B cell (primary cell): ENCODE measurements around the gene PLA2G4C. TPM values are rescaled to one million over a fixed set of nuclear protein-coding genes. Genes with fewer than 3 reads are reported as not detected.

Source experiments
- ATAC-seq: fragments of 200-7000 bp; cut with Tn5 transposase; one replicate; pipeline ENCODE4 v1.10.0; 2021; ENCODE audit warnings: low read depth, mild to moderate bottlenecking, moderate number of reproducible peaks, moderate library complexity
- CTCF ChIA-PET: fragments of 350-600 bp; sonication (Branson Sonifier 250); formaldehyde crosslinking; loops from one replicate; lab custom pipeline; 2021; ENCODE audit warnings: antibody characterized with exemption, inconsistent platforms; lab: Charles Lee
- POLR2A ChIA-PET: fragments of 350-600 bp; sonication (Branson Sonifier 250); formaldehyde crosslinking; loops from one replicate; lab custom pipeline; 2021; ENCODE audit warnings: antibody characterized with exemption; lab: Charles Lee
- DNase-seq: peaks from one replicate; pipeline ENCODE4 v3.0.0; 2013
- H2AFZ ChIP-seq: 2 replicates; pipeline ENCODE4 v1.6.1; 2012; ENCODE audit warnings: mild to moderate bottlenecking, low read depth, low read length; ENCODE audit not compliant: insufficient read depth, poor library complexity, severe bottlenecking
- H3K27ac ChIP-seq, 2 donors: 1 replicate in 1 of 2; 2 replicates in 1 of 2; pipeline ENCODE4 v1.5.1; 2012 to 2013; ENCODE audit warnings: low read length in 2 of 2, mild to moderate bottlenecking in 2 of 2, moderate library complexity in 1 of 2
- H3K27me3 ChIP-seq, 4 experiments: fragments of 200-600 bp in 1 of 4; sonication (generic) in 1 of 4; replicated peaks in 1 of 4; 1 replicate in 2 of 4; 2 replicates in 2 of 4; pipeline versions ENCODE4 v1.6.1 to v1.7.0; 2013 to 2016; ENCODE audit warnings: low read length in 3 of 4, mild to moderate bottlenecking in 2 of 4, mixed read lengths in 1 of 4, moderate library complexity in 1 of 4; ENCODE audit not compliant: insufficient read depth in 4 of 4, control insufficient read depth in 3 of 4; ENCODE audit errors: control extremely low read depth in 1 of 4
- H3K36me3 ChIP-seq, 2 experiments: replicated peaks in 1 of 2; 1 replicate in 1 of 2; 2 replicates in 1 of 2; pipeline versions ENCODE4 v1.6.1 to v1.7.1; 2013; ENCODE audit warnings: low read length in 1 of 2; ENCODE audit not compliant: insufficient read depth in 2 of 2, control insufficient read depth in 1 of 2; ENCODE audit errors: control extremely low read depth in 1 of 2, extremely low read depth in 1 of 2
- H3K4me1 ChIP-seq, 2 donors: fragments of 200-600 bp in 1 of 2; sonication (generic) in 1 of 2; 1 replicate in 1 of 2; 2 replicates in 1 of 2; pipeline versions ENCODE4 v1.5.1 to v1.6.1; 2013 to 2017; ENCODE audit warnings: low read length in 2 of 2; ENCODE audit not compliant: control insufficient read depth in 2 of 2, insufficient read depth in 2 of 2
- H3K4me2 ChIP-seq: replicated peaks from 2 replicates; pipeline ENCODE3; 2012; ENCODE audit warnings: mild to moderate bottlenecking, low read depth, low read length; ENCODE audit not compliant: poor library complexity, severe bottlenecking
- H3K4me3 ChIP-seq, 5 experiments: fragments of 200-600 bp in 1 of 5; sonication (generic) in 1 of 5; 1 replicate in 3 of 5; 2 replicates in 2 of 5; pipeline versions ENCODE4 v1.5.1 to v1.7.0; 2011 to 2016; ENCODE audit warnings: low read length in 4 of 5, mild to moderate bottlenecking in 4 of 5, low read depth in 2 of 5, control low read depth in 1 of 5, moderate library complexity in 1 of 5; ENCODE audit not compliant: insufficient read depth in 1 of 5; ENCODE audit errors: control extremely low read depth in 1 of 5, extremely low read depth in 1 of 5
- H3K79me2 ChIP-seq: fragments of 200-600 bp; sonication (generic); one replicate; pipeline ENCODE4 v1.6.0; 2016; ENCODE audit warnings: low read length; ENCODE audit not compliant: control insufficient read depth, insufficient read depth
- H3K9ac ChIP-seq: fragments of 200-600 bp; sonication (generic); 2 replicates; pipeline ENCODE4 v1.6.1; 2017; ENCODE audit warnings: mild to moderate bottlenecking, low read length, moderate library complexity
- H3K9me3 ChIP-seq, 3 donors: one replicate each; pipeline versions ENCODE4 v1.6.1 to v1.7.1; 2013; ENCODE audit warnings: low read length in 2 of 3; ENCODE audit not compliant: control insufficient read depth in 2 of 3, insufficient read depth in 1 of 3; ENCODE audit errors: control extremely low read depth in 1 of 3
- H4K20me1 ChIP-seq: 2 replicates; pipeline ENCODE4 v1.6.0; 2012; ENCODE audit warnings: mild to moderate bottlenecking, low read length; ENCODE audit not compliant: insufficient read depth, control insufficient read depth, poor library complexity, severe bottlenecking
- H3K27ac Mint-ChIP-seq: one replicate; pipeline ENCODE4 v1.8.0; 2021; ENCODE audit warnings: mixed read lengths
- H3K27me3 Mint-ChIP-seq: one replicate; pipeline ENCODE4 v1.8.0; 2021; ENCODE audit warnings: mixed read lengths
- H3K4me1 Mint-ChIP-seq: one replicate; pipeline ENCODE4 v1.8.0; 2021; ENCODE audit warnings: mixed read lengths
- H3K4me3 Mint-ChIP-seq: one replicate; pipeline ENCODE4 v1.8.0; 2021; ENCODE audit warnings: mixed read lengths
- H3K9me3 Mint-ChIP-seq: one replicate; pipeline ENCODE4 v1.8.0; 2022; ENCODE audit warnings: mixed read lengths; ENCODE audit not compliant: insufficient read depth
- EZH2 ChIP-seq: IDR thresholded peaks from 2 replicates; pipeline ENCODE4 v1.6.1; 2012; ENCODE audit warnings: borderline replicate concordance, low read depth, mild to moderate bottlenecking, moderate library complexity, low read length; ENCODE audit not compliant: insufficient read depth, poor library complexity, severe bottlenecking
- WGBS: methylation state at CpG from one replicate; pipeline ENCODE4 v1.1.5; 2013; ENCODE audit warnings: missing lambda C conversion rate; ENCODE audit not compliant: insufficient coverage; 5-methylcytosine and 5-hydroxymethylcytosine counted together
- intact Hi-C: fragments of 100-400 bp; cut with micrococcal nuclease; formaldehyde crosslinking; loops from one replicate; pipeline ENCODE4 v1.10.0; 2022
- polyA plus RNA-seq: library from polyadenylated mRNA; depleted of rRNA; stranded (reverse); fragments of >200 nt; gene quantifications from 2 replicates; pipeline ENCODE4 v1.2.3, GENCODE V29; 2012
- total RNA-seq, 2 donors: library from RNA; stranded (reverse); fragments of 120-200 nt in 1 of 2; gene quantifications; 1 replicate in 1 of 2; 2 replicates in 1 of 2; pipeline versions ENCODE4 v1.2.3 to v1.2.4, GENCODE V29; 2013 to 2022
- TF ChIP-seq, protein P1 (sequence below): fragments of 200-600 bp; IDR thresholded peaks from one replicate; pipeline ENCODE4 v1.8.0; 2022; ENCODE audit warnings: antibody characterized with exemption, mild to moderate bottlenecking

The PLA2G4C gene
- total and polyA plus RNA-seq, 2 donors (not counting 1 experiment from before 2014, with no cell fraction given): 11.1 to 12.3 TPM

DNA sequence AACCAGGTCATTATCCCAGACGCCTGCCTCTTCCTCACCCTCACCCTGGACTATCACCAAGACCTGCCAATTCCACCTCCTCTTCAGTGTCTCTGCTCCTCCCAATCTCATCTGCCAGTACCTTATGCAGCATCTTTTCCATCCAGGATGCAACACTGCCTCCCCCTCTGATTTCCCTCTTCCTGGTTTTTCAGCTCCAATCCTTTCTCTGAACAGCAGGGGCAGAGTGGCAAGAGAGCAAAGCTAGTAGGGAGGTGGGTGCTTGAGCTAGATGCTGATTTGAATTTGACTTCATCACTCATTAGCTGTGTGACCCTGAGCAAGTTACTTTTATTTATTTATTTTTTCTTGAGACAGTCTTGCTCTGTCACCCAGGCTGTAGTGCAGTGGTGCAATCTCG, 41.2 kb downstream of the PLA2G4C start:
- no peak for DNase-seq
- Histone ChIP-seq H3K4me2 (no peak overlapping the region), H3K36me3 (no peaks in the 10 kb centered on the region), H3K79me2 (no peaks in the 10 kb centered on the region), H3K9me3 (no peaks in the 10 kb centered on the region), H3K27ac (no peak overlapping the region), H2AFZ (no peak overlapping the region), H3K9ac (no peak overlapping the region), H3K27me3 (no peaks in the 10 kb centered on the region), H3K4me3 (no peak overlapping the region), H4K20me1 (no peaks in the 10 kb centered on the region), H3K4me1 (no peaks in the 10 kb centered on the region)
- Mint-ChIP-seq H3K27ac (no peak overlapping the region), H3K27me3 (no peaks in the 10 kb centered on the region), H3K4me3 (no peak overlapping the region), H3K4me1 (no peaks in the 10 kb centered on the region), H3K9me3 (no peaks in the 10 kb centered on the region)
- CTCF ChIA-PET: no interaction called here
- TF ChIP-seq, protein P1, sequence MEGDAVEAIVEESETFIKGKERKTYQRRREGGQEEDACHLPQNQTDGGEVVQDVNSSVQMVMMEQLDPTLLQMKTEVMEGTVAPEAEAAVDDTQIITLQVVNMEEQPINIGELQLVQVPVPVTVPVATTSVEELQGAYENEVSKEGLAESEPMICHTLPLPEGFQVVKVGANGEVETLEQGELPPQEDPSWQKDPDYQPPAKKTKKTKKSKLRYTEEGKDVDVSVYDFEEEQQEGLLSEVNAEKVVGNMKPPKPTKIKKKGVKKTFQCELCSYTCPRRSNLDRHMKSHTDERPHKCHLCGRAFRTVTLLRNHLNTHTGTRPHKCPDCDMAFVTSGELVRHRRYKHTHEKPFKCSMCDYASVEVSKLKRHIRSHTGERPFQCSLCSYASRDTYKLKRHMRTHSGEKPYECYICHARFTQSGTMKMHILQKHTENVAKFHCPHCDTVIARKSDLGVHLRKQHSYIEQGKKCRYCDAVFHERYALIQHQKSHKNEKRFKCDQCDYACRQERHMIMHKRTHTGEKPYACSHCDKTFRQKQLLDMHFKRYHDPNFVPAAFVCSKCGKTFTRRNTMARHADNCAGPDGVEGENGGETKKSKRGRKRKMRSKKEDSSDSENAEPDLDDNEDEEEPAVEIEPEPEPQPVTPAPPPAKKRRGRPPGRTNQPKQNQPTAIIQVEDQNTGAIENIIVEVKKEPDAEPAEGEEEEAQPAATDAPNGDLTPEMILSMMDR: no peak
- TF ChIP-seq EZH2: no peak
- intact Hi-C loops: no loop called here
- WGBS: 73% methylated on average over 1 of the region's 2 CpGs
- POLR2A ChIA-PET: no interaction called here
- no peak for ATAC-seq

DNA sequence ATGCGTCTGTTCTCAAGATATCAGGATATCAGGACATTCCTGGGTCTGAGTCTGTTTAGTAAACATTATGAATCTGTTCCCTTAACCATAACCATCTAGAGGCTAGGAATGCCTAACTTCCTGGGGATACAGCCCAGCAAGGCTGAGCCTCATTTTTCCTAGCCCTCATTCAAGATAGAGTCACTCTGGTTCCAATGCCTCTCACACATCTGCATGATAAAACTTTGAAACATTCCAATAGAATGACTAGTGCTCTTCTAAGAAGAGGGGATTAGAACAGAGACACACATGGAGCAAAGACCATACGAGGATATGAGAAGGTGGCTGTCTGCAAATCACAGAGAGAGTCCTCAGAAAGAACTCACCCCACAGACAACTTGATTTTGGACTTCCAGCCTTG, 46.1 kb downstream of the PLA2G4C start:
- POLR2A ChIA-PET: no interaction called here
- no CpG with 5 or more reads among the region's 2 CpGs for WGBS
- ATAC-seq: no peak

More for the DNA sequence above, 46.1 kb downstream of the PLA2G4C start:
- intact Hi-C loops: no loop called here
- CTCF ChIA-PET: no interaction called here
- H3K27ac Mint-ChIP-seq: no peak overlapping the region
- H3K4me3 ChIP-seq: no peak overlapping the region
- no peaks in the 10 kb centered on the region for H3K9me3 Mint-ChIP-seq
- no peak overlapping the region for H3K4me2 ChIP-seq
- DNase-seq: no peak
- H3K79me2 ChIP-seq: no peaks in the 10 kb centered on the region
- H3K9ac ChIP-seq: no peak overlapping the region
- H2AFZ ChIP-seq: no peak overlapping the region
- no peaks in the 10 kb centered on the region for H3K36me3 ChIP-seq
- no peaks in the 10 kb centered on the region for H4K20me1 ChIP-seq
- TF ChIP-seq, protein P1: no peak
- TF ChIP-seq EZH2: no peak
- H3K9me3 ChIP-seq: no peaks in the 10 kb centered on the region
- no peaks in the 10 kb centered on the region for H3K4me1 Mint-ChIP-seq
- H3K4me3 Mint-ChIP-seq: no peak overlapping the region
- no peaks in the 10 kb centered on the region for H3K4me1 ChIP-seq
- peaks cover 0 to 2% (median 0%) of the 10 kb centered on the region in 4 experiments for H3K27me3 ChIP-seq
- H3K27me3 Mint-ChIP-seq: peaks cover 6% of the 10 kb centered on the region
- H3K27ac ChIP-seq: no peak overlapping the region
